ENCODE data around the gene CFAP52.

GRCh38 chr17:9670596-9670995, 94.2 kb downstream of the CFAP52 start:
- TF ChIP-seq CTCF (conservative IDR thresholded peaks at IDR 0.05; ENCODE audit: low read depth in 2 of 2) (no peak), REST (IDR thresholded peaks at IDR 0.05; ENCODE audit: unreplicated experiment) (no peak), ZNF331 (CRISPR knock-in tag; IDR thresholded peaks at IDR 0.05; ENCODE audit: low read depth) (no peak), POLR2AphosphoS5 (IDR thresholded peaks at IDR 0.05; ENCODE audit: low read depth) (no peak), EZH2 (IDR thresholded peaks at IDR 0.05; ENCODE audit: low read depth, unreplicated experiment) (no peak), EZH2phosphoT487 (IDR thresholded peaks at IDR 0.05; ENCODE audit: unreplicated experiment) (no peak), ETS1 (IDR thresholded peaks at IDR 0.05) (no peak), CREB1 (CRISPR knock-in tag; IDR thresholded peaks at IDR 0.05; ENCODE audit: low read depth) (no peak), STAT1 (IDR thresholded peaks at IDR 0.05; ENCODE audit: unreplicated experiment) (no peak), ZNF462 (CRISPR knock-in tag; IDR thresholded peaks at IDR 0.05) (no peak), JUNB (IDR thresholded peaks at IDR 0.05; ENCODE audit: unreplicated experiment) (no peak), NANOG (IDR thresholded peaks at IDR 0.05; ENCODE audit: borderline replicate concordance) (no peak), ZNF114 (CRISPR knock-in tag; IDR thresholded peaks at IDR 0.05) (no peak)
